Heart right ventricle (tissue), 16 donors: ENCODE measurements around the gene RAB11B. TPM values are rescaled to one million over a fixed set of nuclear protein-coding genes. Genes with fewer than 3 reads are reported as not detected.
"Not testable (repeated sequence)": the region's sequence is repeated elsewhere in the genome, so short reads cannot be mapped to it uniquely, and the experiment has no call there.

ENCODE experiments used
- ATAC-seq, 8 donors: fragments of 200-7000 bp; cut with Tn5 transposase; one replicate each; pipeline ENCODE4 v1.9.1; 2020; ENCODE audit warnings: mild to moderate bottlenecking in 8 of 8, moderate library complexity in 8 of 8, moderate number of reproducible peaks in 1 of 8
- DNase-seq, 2 donors: peaks; one replicate each; pipeline ENCODE4 v3.0.0-alpha.2; 2020
- H3K27ac ChIP-seq, 10 donors: fragments of 200-600 bp; sonication (generic) in 2 of 10; one replicate each; pipeline versions ENCODE4 v1.5.0 to v1.8.0; 2020 to 2022; ENCODE audit warnings: mild to moderate bottlenecking in 3 of 10
- H3K27me3 ChIP-seq, 7 donors: fragments of 200-600 bp; one replicate each; pipeline ENCODE4 v1.8.0; 2021 to 2022; ENCODE audit warnings: mild to moderate bottlenecking in 2 of 7
- H3K36me3 ChIP-seq, 9 donors: fragments of 200-600 bp; sonication (generic) in 1 of 9; one replicate each; pipeline versions ENCODE4 v1.5.0 to v1.8.0; 2020 to 2022; ENCODE audit warnings: mild to moderate bottlenecking in 2 of 9
- H3K4me1 ChIP-seq, 9 donors: fragments of 200-600 bp; sonication (generic) in 1 of 9; one replicate each; pipeline versions ENCODE4 v1.5.0 to v1.8.0; 2020 to 2022; ENCODE audit warnings: mild to moderate bottlenecking in 4 of 9
- H3K4me3 ChIP-seq, 10 donors: fragments of 200-600 bp; sonication (generic) in 2 of 10; one replicate each; pipeline versions ENCODE4 v1.5.0 to v1.8.0; 2020 to 2022; ENCODE audit warnings: mild to moderate bottlenecking in 7 of 10, moderate library complexity in 2 of 10
- H3K9me3 ChIP-seq, 11 donors: fragments of 200-600 bp in 10 of 11; sonication (generic) in 2 of 11; one replicate each; pipeline versions ENCODE4 v1.5.0 to v1.8.0; 2013 to 2022; ENCODE audit warnings: mild to moderate bottlenecking in 2 of 11, control low read depth in 1 of 11, moderate library complexity in 1 of 11
- WGBS, 2 donors: extraction: QIAGEN DNeasy Blood & Tissue Kit; methylation state at CpG; one replicate each; pipeline ENCODE4 v1.1.7; 2013; ENCODE audit warnings: inconsistent platforms in 1 of 2; 5-methylcytosine and 5-hydroxymethylcytosine counted together
- intact Hi-C, 10 donors: fragments of 100-400 bp; cut with DNase I; formaldehyde crosslinking; loops; one replicate each; pipeline versions ENCODE4 v1.11.1 to v1.14.2; 2022
- polyA plus RNA-seq, 2 donors: library from polyadenylated mRNA; stranded (reverse); fragments of 200-250 nt; gene quantifications; one replicate each; pipeline ENCODE4 v1.2.3, GENCODE V29; 2013
- total RNA-seq, 10 donors: library from RNA; stranded (reverse); fragmentation: NEBNext Ultra II Directional in 3 of 10; extraction: Animal tissue kit (Norgen Biotek cat#: 25700) in 3 of 10; gene quantifications; one replicate each; pipeline versions ENCODE4 v1.2.1 to v1.2.4, GENCODE V29; 2021 to 2023
- TF ChIP-seq, protein P1 (sequence below), 9 donors: fragments of 200-600 bp; sonication (generic) in 2 of 9; IDR thresholded peaks; one replicate each; pipeline versions ENCODE4 v1.5.0 to v1.8.0; 2021 to 2022; ENCODE audit warnings: antibody characterized with exemption in 9 of 9, mild to moderate bottlenecking in 5 of 9, moderate library complexity in 1 of 9
- donor health status: Arrhythmogenic right ventricular cardiomyopathy.
- donor health status: ischemic (EF 13 %, LVEDD 7.1; RV severe dilation, severe dysfunction).
- donor health status: healthy with polysubstance abuse.
- donor health status: DM: no; HTN: yes; CAD: no.
- donor health status: DM: no; HTN: no; CAD: no.
- donor health status: ischemic (EF 25% LVEDD 6.9; RV normal size, moderate dysfunction).
- donor health status: ischemic (EF 25% LVEDD 5.7; RV mildly dilated, moderate dysfunction).
- donor health status: healthy.
- donor health status: DM: yes; HTN: yes; CAD: no.
- donor health status: Ischemic cardiomyopathy.
- donor health status: ischemic (EF 35%, LVEDD 5.7; RV mildly dilated, moderate dysfunction).
- donor health status: nonischemic (EF 11% LVEDD 7.7; RV severe dilation, severe dysfunction).
- donor health status: DM: yes; HTN: yes; CAD: no.
- donor health status: PGD.
- donor health status: ischemic (EF 29% LVEDD 5.4; RV normal size, mild dysfunction).
- donor health status: nonischemic (EF 23%, LVEDD 6.1; RV moderate dilation, normal function).

RAB11B gene
- total and polyA plus RNA-seq, 12 donors: 111 to 178 (median 156) TPM

DNA sequence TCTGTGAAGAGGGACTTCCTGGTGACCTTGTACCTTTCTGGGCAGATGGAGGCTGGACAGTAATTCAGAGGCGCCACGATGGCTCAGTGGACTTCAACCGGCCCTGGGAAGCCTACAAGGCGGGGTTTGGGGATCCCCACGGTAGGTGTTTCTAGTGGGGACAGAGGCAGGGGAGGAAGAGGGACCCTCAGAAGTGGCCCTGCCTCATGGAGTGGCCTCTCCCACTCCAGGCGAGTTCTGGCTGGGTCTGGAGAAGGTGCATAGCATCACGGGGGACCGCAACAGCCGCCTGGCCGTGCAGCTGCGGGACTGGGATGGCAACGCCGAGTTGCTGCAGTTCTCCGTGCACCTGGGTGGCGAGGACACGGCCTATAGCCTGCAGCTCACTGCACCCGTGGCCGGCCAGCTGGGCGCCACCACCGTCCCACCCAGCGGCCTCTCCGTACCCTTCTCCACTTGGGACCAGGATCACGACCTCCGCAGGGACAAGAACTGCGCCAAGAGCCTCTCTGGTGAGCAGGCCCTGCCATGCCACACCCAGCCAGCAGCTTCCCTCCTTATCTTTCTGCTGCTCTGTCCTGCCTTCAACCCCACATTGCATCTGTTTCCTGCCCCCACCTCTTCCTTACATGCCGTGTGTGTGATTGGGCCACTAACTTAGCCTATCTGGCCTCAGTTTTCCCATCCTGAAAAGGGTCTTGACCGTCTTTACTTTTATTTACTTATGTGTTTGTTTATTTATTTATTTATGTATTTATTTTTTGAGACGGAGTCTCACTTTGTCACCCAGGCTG lies 19.0 kb upstream of the RAB11B start:
- no peaks in the 10 kb centered on the region for H3K9me3 ChIP-seq
- peak overlapping the region in 5 of 10 donors; percentile 19 to 60 (median 33) for H3K27ac ChIP-seq
- H3K4me3 ChIP-seq: no peak overlapping the region
- DNase-seq (no peak), ATAC-seq (peak in 1 of 8 donors; percentile 0)
- intact Hi-C loops: no loop called here
- H3K27me3 ChIP-seq: no peaks in the 10 kb centered on the region
- TF ChIP-seq, protein P1, sequence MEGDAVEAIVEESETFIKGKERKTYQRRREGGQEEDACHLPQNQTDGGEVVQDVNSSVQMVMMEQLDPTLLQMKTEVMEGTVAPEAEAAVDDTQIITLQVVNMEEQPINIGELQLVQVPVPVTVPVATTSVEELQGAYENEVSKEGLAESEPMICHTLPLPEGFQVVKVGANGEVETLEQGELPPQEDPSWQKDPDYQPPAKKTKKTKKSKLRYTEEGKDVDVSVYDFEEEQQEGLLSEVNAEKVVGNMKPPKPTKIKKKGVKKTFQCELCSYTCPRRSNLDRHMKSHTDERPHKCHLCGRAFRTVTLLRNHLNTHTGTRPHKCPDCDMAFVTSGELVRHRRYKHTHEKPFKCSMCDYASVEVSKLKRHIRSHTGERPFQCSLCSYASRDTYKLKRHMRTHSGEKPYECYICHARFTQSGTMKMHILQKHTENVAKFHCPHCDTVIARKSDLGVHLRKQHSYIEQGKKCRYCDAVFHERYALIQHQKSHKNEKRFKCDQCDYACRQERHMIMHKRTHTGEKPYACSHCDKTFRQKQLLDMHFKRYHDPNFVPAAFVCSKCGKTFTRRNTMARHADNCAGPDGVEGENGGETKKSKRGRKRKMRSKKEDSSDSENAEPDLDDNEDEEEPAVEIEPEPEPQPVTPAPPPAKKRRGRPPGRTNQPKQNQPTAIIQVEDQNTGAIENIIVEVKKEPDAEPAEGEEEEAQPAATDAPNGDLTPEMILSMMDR (IDR thresholded peaks at IDR 0.05): no peak
- WGBS, 2 donors: 80 to 82% methylated on average over 28 of the region's 28 CpGs
- peaks cover 12 to 51% (median 28%) of the 10 kb centered on the region in 9 donors for H3K4me1 ChIP-seq
- peaks cover 0 to 72% (median 4%) of the 10 kb centered on the region in 9 donors for H3K36me3 ChIP-seq

DNA sequence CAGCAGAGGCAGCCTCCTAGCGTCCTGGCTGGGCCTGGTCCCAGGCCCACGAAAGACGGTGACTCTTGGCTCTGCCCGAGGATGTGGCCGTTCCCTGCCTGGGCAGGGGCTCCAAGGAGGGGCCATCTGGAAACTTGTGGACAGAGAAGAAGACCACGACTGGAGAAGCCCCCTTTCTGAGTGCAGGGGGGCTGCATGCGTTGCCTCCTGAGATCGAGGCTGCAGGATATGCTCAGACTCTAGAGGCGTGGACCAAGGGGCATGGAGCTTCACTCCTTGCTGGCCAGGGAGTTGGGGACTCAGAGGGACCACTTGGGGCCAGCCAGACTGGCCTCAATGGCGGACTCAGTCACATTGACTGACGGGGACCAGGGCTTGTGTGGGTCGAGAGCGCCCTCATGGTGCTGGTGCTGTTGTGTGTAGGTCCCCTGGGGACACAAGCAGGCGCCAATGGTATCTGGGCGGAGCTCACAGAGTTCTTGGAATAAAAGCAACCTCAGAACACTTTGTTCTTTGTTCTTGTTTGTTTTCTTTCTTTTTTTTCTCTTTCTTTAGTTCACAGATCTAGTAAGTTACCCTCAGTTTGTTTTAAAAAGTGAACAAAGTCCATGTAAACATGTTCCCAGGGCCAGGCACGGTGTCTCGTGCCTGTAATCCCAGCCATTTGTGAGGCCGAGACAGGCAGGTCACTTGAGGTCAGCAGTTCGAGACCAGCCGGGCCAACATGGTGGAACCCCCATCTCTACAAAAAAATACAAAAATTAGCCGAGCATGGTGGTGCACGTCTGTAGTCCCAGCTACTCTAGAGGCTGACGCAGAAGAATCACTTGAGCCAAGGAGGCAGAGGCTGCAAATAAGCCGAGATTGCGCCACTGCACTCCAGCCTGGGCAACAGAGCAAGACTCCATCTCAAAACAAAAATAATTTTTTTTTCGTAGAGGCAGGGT lies 16.0 kb upstream of the RAB11B start:
- Histone ChIP-seq H3K9me3 (no peaks in the 10 kb centered on the region), H3K36me3 (peaks cover 0 to 56% (median 4%) of the 10 kb centered on the region in 9 donors), H3K4me1 (peaks cover 0 to 22% (median under 1%) of the 10 kb centered on the region in 9 donors), H3K4me3 (no peak overlapping the region), H3K27me3 (no peaks in the 10 kb centered on the region), H3K27ac (peak overlapping the region in 1 of 10 donors; percentile 52)
- DNase-seq (no peak), ATAC-seq (peak in 6 of 8 donors; percentile 24 to 60 (median 44))
- 86 to 88% methylated on average over 26 of the region's 26 CpGs for WGBS, 2 donors
- TF ChIP-seq, protein P1 (IDR thresholded peaks at IDR 0.05): peak in 1 of 9 donors; percentile 8
- intact Hi-C loops: no loop called here

DNA sequence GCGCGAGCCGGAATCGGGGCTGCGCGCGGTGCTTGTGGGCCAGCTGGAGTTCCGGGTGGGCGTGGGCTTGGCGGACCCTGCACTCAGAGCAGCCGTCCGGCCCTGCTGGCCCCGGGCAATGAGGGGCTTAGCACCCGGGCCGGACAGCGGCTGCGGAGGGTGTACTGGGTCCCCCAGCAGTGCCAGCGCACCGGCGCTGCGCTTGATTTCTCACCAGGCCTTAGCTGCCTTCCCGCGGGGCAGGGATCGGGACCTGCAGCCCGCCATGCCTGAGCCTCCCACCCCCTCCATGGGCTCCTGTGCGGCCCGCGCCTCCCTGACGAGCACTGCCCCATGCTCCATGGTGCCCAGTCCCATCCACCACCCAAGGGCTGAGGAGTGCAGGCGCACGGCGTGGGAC lies 14.4 kb upstream of the RAB11B start:
- ATAC-seq, intact Hi-C loops, H3K27ac ChIP-seq, H3K4me3 ChIP-seq, H3K27me3 ChIP-seq, DNase-seq: not testable (repeated sequence)
- peaks cover 0 to 12% (median 0%) of the 10 kb centered on the region in 11 donors for H3K9me3 ChIP-seq
- peaks cover 0 to 14% (median 0%) of the 10 kb centered on the region in 9 donors for H3K4me1 ChIP-seq
- WGBS, 2 donors: 98 to 99% methylated on average over 32 of the region's 32 CpGs
- H3K36me3 ChIP-seq: peaks cover 0 to 43% (median 4%) of the 10 kb centered on the region in 9 donors

DNA sequence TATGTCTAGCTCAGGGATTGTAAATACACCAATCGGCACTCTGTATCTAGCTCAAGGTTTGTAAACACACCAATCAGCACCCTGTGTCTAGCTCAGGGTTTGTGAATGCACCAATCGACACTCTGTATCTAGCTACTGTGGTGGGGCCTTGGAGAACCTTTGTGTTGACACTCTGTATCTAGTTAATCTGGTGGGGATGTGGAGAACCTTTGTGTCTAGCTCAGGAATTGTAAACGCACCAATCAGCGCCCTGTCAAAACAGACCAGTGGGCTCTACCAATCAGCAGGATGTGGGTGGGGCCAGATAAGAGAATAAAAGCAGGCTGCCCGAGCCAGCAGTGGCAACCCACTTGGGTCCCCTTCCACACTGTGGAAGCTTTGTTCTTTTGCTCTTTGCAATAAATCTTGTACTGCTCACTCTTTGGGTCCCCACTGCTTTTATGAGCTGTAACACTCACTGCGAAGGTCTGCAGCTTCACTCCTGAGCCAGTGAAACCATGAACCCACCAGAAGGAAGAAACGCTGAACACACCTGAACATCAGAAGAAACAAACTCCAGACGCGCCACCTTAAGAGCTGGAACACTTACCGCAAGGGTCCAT lies 13.7 kb upstream of the RAB11B start:
- intact Hi-C loops, ATAC-seq, H3K4me1 ChIP-seq, H3K27ac ChIP-seq, DNase-seq, H3K27me3 ChIP-seq, H3K4me3 ChIP-seq: not testable (repeated sequence)
- peaks cover 0 to 12% (median 0%) of the 10 kb centered on the region in 11 donors for H3K9me3 ChIP-seq
- H3K36me3 ChIP-seq: peaks cover 0 to 36% (median 4%) of the 10 kb centered on the region in 9 donors
- 84 to 89% methylated on average over 9 of the region's 10 CpGs for WGBS, 2 donors

DNA sequence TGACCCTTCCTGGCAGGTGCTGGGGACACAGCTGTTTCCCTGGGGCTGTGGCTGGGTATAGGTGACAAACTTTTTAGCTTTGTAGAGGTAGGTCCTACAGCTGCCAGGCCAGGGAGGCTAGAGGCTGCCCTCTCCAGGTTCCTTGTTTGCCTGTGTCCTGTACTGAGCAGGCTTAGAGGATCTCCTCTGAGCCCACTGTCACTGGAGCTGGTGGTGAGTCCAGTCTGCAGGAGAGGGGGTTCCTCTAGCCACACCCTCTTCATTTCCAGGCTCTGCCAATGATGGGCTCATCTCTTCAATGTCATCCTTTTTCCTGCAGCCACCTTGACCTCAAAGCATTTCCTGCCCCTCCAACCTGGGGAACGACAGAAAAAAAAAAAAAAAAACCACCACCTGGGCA lies 12.6 kb upstream of the RAB11B start:
- H3K27me3 ChIP-seq: no peaks in the 10 kb centered on the region
- no peak for DNase-seq
- WGBS, 2 donors: 60 to 61% methylated on average over 1 of the region's 1 CpG
- peaks cover 0 to 31% (median 4%) of the 10 kb centered on the region in 9 donors for H3K36me3 ChIP-seq
- ATAC-seq: peak in 1 of 8 donors; percentile 5
- TF ChIP-seq, protein P1 (IDR thresholded peaks at IDR 0.05): no peak
- intact Hi-C loops: no loop called here
- peaks cover 0 to 6% (median 0%) of the 10 kb centered on the region in 9 donors for H3K4me1 ChIP-seq
- H3K9me3 ChIP-seq: peaks cover 0 to 12% (median 0%) of the 10 kb centered on the region in 11 donors
- H3K27ac ChIP-seq: no peak overlapping the region
- no peak overlapping the region for H3K4me3 ChIP-seq

DNA sequence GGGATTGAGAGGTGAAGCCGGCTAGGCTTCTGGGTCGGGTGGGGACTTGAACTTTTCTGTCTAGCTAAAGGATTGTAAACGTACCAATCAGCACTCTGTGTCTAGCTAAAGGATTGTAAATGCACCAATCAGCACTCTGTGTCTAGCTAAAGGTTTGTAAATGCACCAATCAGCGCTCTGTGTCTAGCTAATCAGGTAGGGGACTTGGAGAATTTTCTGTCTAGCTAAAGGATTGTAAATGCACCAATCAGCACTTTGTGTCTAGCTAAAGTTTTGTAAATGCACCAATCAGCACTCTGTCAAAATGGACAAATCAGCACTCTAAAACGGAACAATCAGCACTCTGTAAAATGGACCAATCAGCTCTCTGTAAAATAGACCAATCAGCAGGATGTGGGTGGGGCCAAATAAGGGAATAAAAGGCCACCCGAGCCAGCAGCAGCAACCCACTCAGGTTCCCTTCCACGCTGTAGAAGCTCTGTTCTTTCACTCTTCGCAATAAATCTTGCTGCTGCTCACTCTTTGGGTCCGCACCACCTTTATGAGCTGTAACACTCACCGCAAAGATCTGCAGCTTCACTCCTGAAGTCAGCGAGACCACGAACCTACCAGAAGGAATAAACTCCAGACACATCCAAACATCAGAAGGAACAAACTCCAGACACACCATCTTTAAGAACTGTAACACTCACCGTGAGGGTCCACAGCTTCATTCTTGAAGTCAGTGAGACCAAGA lies 10.8 kb upstream of the RAB11B start:
- Histone ChIP-seq H3K9me3 (peaks cover 0 to 12% (median 0%) of the 10 kb centered on the region in 11 donors), H3K36me3 (peaks cover 0 to 15% (median 1%) of the 10 kb centered on the region in 9 donors)
- H3K27me3 ChIP-seq, H3K4me1 ChIP-seq, H3K27ac ChIP-seq, DNase-seq, H3K4me3 ChIP-seq, intact Hi-C loops, ATAC-seq: not testable (repeated sequence)
- 96 to 97% methylated on average over 13 of the region's 13 CpGs for WGBS, 2 donors

DNA sequence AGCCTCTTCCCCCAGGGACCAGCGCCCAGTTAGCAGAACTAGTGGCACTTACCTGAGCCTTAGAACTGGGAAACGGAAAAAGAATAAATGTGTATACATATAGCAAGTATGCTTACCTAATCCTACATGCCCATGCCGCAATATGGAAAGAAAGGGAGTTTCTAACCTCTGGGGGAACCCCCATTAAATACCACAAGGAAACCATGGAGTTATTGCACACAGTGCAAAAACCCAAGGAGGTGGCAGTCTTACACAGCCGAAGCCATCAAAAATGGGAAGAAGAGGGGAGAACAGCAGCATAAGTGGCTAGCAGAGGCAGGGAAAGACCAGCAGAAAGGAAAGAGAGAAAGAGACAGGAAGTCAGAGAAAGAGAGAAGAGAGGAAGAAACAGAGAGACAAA lies 5.6 kb upstream of the RAB11B start:
- H3K4me1 ChIP-seq: peaks cover 0 to 25% (median 5%) of the 10 kb centered on the region in 9 donors
- H3K36me3 ChIP-seq, ATAC-seq, DNase-seq, H3K9me3 ChIP-seq, intact Hi-C loops, H3K27me3 ChIP-seq, H3K4me3 ChIP-seq: not testable (repeated sequence)
- peak overlapping the region in 2 of 10 donors; percentile 30 to 40 for H3K27ac ChIP-seq
- WGBS, 2 donors: 83 to 94% methylated on average over 4 of the region's 4 CpGs
